K562 (cell line): Measurements from ENCODE around the gene VAC14. TPM values are rescaled to one million over a fixed set of nuclear protein-coding genes. Genes with fewer than 3 reads are reported as not detected.

Experiments
- CEBPG ChIP-seq, 3 experiments: fragments of 200-800 bp in 1 of 3; sonication (Bioruptor generic) in 1 of 3; sonication (generic) in 1 of 3; formaldehyde crosslinking in 1 of 3; IDR thresholded peaks in 2 of 3; conservative IDR thresholded peaks in 1 of 3; 2 replicates each; pipeline versions ENCODE4 v1.6.1 to v1.8.0; 2016 to 2022; ENCODE audit warnings: missing compliant biosample characterization in 2 of 3, missing genetic modification characterization in 2 of 3, mild to moderate bottlenecking in 1 of 3, missing genetic modification reagents in 1 of 3
- DMBX1 ChIP-seq: fragments of 250-450 bp; sonication (Bioruptor Pico); IDR thresholded peaks from 2 replicates; pipeline ENCODE4 v1.8.0; 2022; ENCODE audit warnings: inconsistent platforms, mild to moderate bottlenecking, moderate library complexity, borderline replicate concordance
- L3MBTL2 ChIP-seq: fragments of 450-650 bp; IDR thresholded peaks from 2 replicates; pipeline ENCODE4 v1.6.1; 2016; ENCODE audit warnings: mild to moderate bottlenecking, moderate library complexity
- SUPT5H ChIP-seq: fragments of 450-650 bp; IDR thresholded peaks from 2 replicates; pipeline ENCODE4 v1.6.1; 2016
- polyA plus RNA-seq, 8 experiments: library from polyadenylated mRNA; depleted of rRNA in 4 of 8; stranded (reverse) in 5 of 8; unstranded in 3 of 8; fragments of >200 nt; fragmentation: Nextera tagmentation in 2 of 8; fragmentation: Illumina TruSeq in 1 of 8; extraction: Ambion mirVana in 2 of 8; extraction: Trizol in 1 of 8; gene quantifications; 2 replicates each; pipeline versions ENCODE4 v1.2.1 to v1.2.3, GENCODE V29; 2011 to 2014; ENCODE audit warnings: inconsistent platforms in 1 of 8, missing spikeins in 1 of 8
- total RNA-seq, 7 experiments: library from RNA; depleted of rRNA in 6 of 7; stranded (reverse); fragments of >200 nt in 6 of 7; fragmentation: Illumina TruSeq in 2 of 7; extraction: Trizol in 2 of 7; gene quantifications; 2 replicates each; pipeline versions ENCODE4 v1.2.1 to v1.2.3, GENCODE V29; 2011 to 2021; ENCODE audit warnings: low replicate concordance in 1 of 7
- TF ChIP-seq, protein P1 (sequence below): fragments of 450-650 bp; IDR thresholded peaks from 2 replicates; pipeline ENCODE4 v1.6.1; 2017; ENCODE audit warnings: antibody characterized with exemption
- TF ChIP-seq, protein P2 (sequence below): fragments of 250-450 bp; sonication (Bioruptor Pico); IDR thresholded peaks from 2 replicates; pipeline ENCODE4 v1.5.0; 2021
- TF ChIP-seq, protein P3 (sequence below): sonication (generic); formaldehyde crosslinking; IDR thresholded peaks from 2 replicates; pipeline ENCODE4 v1.8.0; 2022; ENCODE audit warnings: mild to moderate bottlenecking, missing genetic modification reagents, borderline replicate concordance
- TF ChIP-seq, protein P4 (sequence below): IDR thresholded peaks from 2 replicates; pipeline ENCODE4 v1.6.1; 2016; ENCODE audit warnings: missing genetic modification characterization, missing compliant biosample characterization

VAC14 gene
- total and polyA plus RNA-seq, 9 of the 15 experiments (the other 6 are each of a cell fraction or from before 2014, with no cell fraction given), result 1.3 to 41.6 (median 26.6) TPM

DNA sequence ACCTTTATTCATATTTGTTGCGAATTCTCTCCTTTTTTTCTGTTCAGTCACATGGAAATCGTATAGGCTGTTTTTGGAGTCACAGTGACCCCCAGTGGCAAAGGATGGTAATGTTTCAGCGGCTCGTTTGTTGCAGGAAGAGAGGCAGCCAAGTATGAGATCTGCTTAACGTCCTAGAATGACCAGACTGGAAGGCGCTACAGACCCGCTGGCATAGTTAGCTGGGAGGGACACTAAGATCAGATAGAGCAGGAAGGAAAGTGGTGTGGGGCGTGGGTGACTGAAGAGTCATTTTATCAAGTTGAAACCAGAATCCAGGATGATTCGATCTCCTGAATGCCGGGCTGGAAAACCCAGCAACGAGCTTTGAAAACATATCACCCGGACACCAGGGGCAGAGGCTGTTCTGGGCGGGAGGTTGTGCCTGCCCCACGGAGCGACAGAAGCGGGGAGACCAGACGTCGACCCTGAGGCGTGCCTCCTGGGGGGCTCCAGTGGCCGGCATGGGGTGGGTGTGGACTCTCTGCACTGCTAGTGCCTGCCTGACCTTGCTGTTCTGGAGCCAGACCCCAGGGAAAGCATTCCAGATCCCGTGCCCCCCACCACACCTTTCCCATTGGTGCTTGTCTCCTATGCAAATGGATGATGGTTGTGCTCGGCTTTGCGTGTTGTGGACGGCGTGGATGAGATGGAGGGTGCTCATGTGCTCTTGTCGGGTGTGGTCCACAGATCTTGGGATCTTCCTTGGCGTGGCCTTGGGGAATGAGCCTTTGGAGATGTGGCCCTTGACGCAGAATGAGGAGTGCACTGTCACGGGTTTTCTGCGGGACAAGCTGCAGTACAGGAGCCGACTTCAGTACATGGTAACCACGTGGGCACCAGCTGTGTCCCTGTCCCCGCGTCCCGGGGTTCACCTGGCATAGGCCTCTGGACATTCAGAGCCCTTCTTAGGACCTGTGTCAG, 146.9 kb downstream of the VAC14 start (continued):
- TF ChIP-seq, protein P1, sequence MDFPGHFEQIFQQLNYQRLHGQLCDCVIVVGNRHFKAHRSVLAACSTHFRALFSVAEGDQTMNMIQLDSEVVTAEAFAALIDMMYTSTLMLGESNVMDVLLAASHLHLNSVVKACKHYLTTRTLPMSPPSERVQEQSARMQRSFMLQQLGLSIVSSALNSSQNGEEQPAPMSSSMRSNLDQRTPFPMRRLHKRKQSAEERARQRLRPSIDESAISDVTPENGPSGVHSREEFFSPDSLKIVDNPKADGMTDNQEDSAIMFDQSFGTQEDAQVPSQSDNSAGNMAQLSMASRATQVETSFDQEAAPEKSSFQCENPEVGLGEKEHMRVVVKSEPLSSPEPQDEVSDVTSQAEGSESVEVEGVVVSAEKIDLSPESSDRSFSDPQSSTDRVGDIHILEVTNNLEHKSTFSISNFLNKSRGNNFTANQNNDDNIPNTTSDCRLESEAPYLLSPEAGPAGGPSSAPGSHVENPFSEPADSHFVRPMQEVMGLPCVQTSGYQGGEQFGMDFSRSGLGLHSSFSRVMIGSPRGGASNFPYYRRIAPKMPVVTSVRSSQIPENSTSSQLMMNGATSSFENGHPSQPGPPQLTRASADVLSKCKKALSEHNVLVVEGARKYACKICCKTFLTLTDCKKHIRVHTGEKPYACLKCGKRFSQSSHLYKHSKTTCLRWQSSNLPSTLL, result no peak
- TF ChIP-seq, protein P2, sequence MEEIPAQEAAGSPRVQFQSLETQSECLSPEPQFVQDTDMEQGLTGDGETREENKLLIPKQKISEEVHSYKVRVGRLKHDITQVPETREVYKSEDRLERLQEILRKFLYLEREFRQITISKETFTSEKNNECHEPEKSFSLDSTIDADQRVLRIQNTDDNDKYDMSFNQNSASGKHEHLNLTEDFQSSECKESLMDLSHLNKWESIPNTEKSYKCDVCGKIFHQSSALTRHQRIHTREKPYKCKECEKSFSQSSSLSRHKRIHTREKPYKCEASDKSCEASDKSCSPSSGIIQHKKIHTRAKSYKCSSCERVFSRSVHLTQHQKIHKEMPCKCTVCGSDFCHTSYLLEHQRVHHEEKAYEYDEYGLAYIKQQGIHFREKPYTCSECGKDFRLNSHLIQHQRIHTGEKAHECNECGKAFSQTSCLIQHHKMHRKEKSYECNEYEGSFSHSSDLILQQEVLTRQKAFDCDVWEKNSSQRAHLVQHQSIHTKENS (CRISPR knock-in tag), result no peak
- TF ChIP-seq CEBPG (CRISPR knock-in tag; IDR thresholded peaks at IDR 0.05) (no peak), CEBPG (tag; conservative IDR thresholded peaks at IDR 0.05 in 1 of 2, IDR thresholded peaks at IDR 0.05 in 1 of 2) (no peak), DMBX1 (CRISPR knock-in tag) (no peak), SUPT5H (no peak), L3MBTL2 (peak; percentile 52; the same call in 1 of the 2 replicates)
- TF ChIP-seq, protein P3, sequence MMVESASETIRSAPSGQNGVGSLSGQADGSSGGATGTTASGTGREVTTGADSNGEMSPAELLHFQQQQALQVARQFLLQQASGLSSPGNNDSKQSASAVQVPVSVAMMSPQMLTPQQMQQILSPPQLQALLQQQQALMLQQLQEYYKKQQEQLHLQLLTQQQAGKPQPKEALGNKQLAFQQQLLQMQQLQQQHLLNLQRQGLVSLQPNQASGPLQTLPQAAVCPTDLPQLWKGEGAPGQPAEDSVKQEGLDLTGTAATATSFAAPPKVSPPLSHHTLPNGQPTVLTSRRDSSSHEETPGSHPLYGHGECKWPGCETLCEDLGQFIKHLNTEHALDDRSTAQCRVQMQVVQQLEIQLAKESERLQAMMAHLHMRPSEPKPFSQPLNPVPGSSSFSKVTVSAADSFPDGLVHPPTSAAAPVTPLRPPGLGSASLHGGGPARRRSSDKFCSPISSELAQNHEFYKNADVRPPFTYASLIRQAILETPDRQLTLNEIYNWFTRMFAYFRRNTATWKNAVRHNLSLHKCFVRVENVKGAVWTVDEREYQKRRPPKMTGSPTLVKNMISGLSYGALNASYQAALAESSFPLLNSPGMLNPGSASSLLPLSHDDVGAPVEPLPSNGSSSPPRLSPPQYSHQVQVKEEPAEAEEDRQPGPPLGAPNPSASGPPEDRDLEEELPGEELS (CRISPR knock-in tag), result no peak
- TF ChIP-seq, protein P4, sequence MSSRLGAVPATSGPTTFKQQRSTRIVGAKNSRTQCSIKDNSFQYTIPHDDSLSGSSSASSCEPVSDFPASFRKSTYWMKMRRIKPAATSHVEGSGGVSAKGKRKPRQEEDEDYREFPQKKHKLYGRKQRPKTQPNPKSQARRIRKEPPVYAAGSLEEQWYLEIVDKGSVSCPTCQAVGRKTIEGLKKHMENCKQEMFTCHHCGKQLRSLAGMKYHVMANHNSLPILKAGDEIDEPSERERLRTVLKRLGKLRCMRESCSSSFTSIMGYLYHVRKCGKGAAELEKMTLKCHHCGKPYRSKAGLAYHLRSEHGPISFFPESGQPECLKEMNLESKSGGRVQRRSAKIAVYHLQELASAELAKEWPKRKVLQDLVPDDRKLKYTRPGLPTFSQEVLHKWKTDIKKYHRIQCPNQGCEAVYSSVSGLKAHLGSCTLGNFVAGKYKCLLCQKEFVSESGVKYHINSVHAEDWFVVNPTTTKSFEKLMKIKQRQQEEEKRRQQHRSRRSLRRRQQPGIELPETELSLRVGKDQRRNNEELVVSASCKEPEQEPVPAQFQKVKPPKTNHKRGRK, result no peak
